ENCODE data around the gene MAJIN.
A peak's percentile ranks its signal among the peaks of the same experiment; 100 is the strongest.

MAJIN gene

DNA sequence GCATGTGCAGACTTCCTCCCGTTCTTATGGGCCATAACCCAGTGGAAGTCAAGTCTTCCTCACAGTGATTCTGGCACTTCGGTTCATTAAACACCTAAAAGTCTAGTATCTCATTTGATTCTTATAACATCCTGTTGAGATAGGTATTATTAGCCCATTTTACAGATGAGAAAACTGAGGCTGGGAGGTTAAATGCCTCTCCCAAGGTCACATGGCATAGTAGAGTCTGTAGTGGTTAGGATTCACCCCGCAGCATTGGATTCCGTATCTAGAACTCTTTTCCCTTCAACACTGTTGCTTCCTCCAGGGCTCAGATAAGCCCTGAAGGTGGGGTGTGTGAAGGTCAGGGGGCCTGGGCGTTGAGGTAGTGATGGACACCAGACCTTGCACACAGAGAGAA is 39.6 kb downstream of the MAJIN start:
- no peak for DNase-seq (ENCODE audit: low spot score)

DNA sequence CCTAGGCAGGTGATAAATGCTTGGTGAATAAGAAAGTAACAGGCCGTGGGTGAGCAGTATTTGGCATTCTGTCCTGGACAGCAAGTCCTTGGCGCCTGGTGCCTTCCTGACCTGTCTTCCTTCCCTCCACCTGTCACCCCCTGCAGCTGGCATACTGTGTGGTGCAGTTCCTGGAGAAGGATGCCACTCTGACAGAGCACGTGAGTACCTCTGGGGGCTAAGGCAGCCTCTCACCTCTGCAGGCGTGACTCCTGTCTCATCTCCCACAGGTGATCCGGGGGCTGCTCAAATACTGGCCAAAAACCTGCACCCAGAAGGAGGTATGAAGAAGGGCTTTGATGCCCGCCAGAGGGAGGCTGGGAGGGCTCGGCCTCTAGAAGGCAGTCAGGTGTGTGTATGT is 40.6 kb downstream of the MAJIN start:
- no peak for DNase-seq (ENCODE audit: low spot score)

DNA sequence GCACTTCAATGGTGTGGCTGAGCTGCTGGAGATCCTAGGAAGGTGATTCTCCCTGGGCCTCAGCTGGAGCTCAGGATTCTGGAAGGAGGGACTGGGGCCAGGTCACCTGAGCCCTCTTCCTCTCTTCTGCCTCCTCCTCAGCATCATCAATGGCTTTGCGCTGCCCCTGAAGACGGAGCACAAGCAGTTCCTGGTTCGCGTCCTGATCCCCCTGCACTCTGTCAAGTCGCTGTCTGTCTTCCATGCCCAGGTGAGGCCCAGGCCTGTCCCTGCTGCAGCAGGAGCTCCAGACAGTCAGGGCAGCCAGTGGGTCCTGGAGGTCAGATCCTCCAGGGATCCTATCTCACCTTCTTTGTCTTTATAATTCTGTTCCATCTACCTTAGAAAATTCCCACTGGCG is 41.6 kb downstream of the MAJIN start:
- DNase-seq (ENCODE audit: low spot score): no peak

DNA sequence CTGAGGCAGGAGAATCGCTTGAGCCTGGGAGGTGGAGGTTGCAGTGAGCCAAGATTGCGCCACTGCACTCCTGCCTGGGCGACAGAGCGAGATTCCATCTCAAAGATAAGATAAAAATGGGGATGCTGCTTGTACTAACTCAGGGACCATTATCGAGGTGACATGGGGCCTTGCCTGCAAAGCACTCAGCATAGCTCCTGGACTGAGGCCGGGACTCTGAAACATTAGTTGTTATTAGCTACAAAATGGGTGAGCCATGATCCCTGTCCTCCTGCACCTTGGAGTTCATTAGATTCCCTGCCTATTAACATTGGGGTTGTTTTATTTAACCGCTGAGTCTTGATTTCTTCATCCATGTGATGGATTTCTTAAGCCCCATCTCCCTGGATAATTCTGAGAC is 42.3 kb downstream of the MAJIN start:
- DNase-seq (ENCODE audit: low spot score): no peak

DNA sequence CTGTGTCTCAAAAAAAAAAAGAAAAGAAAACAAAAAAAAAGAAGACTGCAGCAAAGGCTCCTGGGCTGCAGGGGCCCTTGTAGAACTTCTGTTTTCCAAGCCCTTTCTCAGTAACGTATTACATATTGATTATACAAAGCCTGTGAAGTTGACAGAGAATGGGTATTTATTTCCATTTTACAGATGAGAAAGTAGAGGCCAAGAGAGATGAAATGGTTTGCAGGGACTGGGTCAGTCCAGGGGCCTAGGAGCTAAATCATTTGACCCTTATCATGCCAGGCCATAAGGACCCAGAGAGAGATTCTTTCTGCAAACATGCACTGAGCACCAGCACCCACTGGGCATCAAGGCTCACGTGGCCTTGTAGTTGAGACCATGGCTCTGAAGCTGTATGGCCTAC is 43.0 kb downstream of the MAJIN start:
- DNase-seq (ENCODE audit: low spot score): no peak

DNA sequence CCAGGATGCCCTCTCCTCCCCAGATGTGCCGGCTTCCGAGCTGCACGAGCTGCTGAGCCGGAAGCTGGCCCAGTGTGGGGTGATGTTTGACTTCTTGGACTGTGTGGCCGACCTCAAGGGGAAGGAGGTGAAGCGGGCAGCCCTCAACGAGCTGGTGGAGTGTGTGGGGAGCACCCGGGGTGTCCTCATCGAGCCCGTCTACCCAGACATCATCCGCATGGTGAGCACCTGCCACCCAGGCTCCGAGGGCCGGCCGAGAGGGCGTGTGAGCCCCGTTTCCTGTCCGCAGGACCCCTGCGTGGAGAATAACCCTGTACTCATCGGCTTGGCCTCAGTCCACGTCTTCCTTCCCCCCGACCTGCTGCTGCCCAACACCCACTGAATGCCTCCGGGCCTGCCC is 45.2 kb downstream of the MAJIN start:
- no peak for DNase-seq (ENCODE audit: low spot score)

DNA sequence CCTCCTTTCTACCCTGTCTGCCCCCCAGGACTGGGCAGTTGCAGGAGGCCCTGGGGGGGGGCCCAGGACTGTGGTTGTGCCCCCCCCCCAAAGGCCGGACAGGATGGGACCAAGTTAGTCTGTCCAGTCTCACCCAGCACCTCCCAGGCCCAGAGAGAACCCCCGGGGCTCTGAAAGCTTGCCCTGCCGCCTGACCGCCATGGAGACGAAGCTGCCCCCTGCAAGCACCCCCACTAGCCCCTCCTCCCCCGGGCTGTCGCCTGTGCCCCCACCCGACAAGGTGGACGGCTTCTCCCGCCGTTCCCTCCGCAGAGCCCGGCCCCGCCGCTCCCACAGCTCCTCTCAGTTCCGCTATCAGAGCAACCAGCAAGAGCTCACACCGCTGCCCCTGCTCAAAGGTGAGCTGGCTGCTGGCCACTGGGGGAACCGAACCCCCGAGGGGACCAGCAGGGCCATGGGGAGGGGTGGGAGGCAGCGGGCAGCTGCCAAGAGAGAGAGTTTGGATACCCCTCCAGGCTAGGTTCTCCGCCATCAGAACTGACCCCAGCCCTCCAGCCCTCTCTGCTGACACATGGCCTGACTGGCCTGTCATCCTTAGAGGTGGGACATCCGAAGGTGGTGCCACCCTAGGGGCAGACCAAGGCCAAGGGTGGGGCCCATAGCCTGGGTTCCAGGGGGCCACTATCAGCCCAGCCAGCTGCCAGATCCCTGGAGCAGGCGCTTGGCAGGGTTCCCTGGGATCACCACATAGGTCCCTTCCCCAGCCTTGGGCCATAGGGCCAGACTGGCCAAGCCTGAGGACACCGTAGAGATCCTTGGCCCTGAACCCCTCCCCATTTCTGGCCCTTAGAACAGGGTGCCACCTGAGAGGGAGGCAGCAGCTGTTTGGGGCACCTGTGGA is 46.1 kb downstream of the MAJIN start:
- no peak for DNase-seq (ENCODE audit: low spot score)

DNA sequence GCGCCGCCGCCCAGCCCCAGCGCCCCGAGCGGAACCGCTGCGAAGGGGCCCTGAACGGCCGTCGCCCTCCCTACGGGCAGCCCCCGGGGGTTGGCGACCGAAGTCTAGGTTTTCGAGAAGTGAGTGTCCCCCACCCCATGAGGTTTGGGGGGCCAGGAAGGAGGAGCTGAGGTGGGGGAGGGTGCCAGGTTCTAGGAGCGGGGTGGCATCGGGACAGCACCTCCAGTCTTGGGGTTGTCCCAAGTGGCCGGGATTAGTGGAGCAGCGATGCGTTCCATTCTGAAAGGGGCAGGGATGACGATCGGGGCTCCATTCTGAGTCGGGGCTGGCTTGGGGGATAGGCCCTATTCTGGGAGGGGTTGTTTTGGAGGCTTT is 47.0 kb downstream of the MAJIN start:
- DNase-seq (ENCODE audit: low spot score): peak; percentile 56

DNA sequence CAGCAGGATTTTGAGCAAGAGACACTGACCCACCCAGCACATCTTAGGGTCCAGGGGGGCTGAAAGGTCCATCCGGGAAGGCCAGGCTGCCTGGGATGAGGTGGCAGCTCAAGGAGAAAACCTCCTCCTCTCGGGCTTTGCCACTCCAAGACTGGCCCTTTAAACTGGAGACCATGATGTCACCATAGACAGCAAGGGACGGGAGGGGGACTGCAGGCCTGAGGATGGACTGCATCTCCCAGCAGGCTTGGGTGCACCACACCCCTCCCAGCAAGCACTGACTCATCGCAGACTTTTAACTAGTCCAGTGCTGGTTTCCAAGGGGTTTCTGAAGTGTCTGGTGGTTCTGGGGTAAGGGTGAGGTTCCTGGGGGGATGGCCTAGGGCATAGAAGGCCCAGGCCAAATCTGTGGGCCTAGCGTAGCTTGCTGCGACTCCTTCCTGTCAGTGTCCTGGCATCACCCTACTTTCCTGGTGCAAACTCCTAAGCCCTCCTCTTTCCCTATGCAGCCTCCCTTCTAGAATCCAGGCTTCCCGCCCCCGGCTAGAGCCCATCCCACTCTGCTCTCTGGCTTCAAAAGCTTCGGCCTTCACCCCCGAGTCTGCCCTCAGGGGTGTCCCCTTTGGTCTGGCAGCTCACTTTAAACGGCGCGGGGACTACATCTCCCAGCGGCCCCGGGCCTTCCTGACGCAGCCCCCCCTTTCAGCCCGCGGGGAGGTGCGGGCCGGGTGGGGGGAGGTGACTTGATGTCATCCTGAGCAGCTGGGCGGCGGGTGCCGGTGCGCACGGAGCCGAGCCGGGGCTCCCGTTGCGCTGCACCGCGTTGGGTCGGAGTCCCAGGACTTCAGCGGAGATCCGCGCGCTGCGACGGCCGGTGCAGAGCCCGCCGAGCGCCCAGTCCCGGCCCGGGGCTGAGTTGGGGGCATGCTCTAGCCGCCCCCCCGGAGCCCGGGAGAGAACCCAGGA is 47.7 kb downstream of the MAJIN start, which contains the start of gene PPP2R5B:
PPP2R5B (plus strand) TSS at position 746 of the 966 bp plus-strand sequence. CDS start 1,046 bp downstream, outside the sequence.
- DNase-seq (ENCODE audit: low spot score): peak; percentile 98

DNA sequence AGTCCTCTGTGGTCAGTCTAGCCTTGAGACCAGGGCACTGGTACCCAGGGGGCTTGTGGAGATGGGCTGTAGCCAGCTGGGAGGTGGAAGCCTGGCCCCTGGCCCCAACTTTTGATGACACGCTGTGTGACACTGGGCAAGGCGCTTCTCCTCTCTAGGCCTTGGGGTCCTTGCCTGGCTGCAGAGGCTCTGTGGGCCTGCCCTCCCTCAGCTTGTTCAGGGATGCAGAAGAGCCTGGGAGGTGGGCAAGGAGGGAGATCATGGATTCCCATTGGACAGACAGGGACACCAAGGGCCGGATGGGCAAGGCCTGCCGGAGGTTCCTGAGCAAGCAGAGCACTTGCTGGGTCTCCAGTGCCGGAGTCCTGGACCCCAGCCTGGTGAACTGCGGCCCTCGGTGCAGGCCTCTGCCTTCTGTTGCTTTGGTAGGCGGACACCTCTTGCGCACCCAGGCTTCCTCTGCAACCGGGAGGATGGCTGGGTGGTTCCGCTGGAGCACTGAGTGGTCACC is 48.7 kb downstream of the MAJIN start:
- DNase-seq (ENCODE audit: low spot score): no peak

DNA sequence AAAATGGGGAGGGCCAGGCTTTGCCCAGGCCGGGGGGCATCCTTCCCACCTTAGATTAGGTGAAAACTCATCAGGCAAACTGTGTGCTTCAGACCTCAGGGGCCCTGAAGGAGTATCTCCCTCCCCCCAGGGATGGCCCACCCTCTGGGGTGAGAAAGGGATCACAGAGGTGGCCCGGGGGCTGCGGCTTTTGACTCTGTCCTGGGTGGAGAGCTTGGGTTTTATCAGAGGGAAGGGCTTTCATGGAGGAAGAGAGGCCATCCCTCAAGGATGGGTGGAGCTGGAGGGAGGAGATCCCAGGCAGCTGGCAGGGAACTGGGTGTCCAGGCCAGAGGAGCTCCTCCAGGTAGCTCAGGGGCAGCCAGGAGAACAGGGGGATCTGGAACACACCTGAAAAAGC is 50.5 kb downstream of the MAJIN start:
- DNase-seq (ENCODE audit: low spot score): no peak

DNA sequence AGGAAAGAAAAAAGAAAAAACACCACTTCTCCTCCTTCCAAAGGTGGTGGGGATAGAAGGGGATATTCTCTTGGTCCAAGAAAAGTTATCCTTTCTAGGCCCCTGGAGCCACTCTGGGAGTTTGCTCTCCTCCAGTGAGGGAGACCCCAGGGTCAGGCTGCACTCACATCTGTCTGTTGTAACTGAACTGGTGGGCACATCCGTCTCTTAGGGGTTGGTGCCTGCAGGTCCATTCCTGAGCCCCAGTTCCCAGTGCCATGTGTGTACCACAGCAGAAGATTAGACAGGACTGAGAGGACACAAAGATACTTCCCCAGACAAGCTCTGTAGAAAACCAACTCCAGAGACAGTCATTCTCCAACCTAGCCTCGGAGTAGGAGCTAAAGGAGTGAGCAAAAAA is 51.8 kb downstream of the MAJIN start:
- no peak for DNase-seq (ENCODE audit: low spot score)

DNA sequence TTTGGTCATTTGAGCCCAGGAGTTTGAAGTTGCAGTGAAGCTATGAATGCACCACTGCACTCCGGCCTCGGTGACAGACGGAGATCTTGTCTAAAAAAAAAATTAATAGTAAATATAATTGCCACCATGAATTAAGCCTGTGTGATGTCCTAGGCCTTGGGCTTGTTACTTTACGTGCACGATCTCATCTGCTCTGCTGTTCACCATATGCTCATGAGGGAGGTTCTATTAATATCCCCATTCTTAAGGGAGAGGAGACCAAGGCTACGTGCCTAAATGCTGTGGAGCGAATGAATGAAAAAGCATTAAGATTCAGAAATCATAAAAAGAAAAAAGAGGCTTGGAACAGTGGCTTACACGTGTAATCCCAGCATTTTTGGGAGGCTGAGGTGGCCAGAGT is 52.3 kb downstream of the MAJIN start:
- DNase-seq (ENCODE audit: low spot score): no peak

DNA sequence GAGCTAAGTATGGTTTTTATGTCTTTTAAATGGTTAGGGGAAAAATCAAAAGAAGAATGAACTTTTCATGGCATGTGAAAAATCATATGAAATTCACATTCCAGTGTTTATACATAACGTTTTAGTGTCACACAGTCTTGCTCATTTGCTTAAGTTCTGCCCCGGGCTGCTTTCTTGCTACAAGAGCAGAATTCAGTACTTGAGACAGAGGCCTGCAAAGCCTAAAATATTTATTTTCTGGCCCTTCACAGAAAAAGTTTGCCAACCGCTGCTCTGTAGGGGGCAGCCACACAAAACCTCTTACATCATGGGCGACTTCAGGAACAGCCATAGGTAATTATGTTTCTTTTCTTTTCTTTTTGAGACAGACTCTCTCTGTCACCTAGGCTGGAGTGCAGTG is 53.9 kb downstream of the MAJIN start:
- peak; percentile 43 for DNase-seq (ENCODE audit: low spot score)

DNA sequence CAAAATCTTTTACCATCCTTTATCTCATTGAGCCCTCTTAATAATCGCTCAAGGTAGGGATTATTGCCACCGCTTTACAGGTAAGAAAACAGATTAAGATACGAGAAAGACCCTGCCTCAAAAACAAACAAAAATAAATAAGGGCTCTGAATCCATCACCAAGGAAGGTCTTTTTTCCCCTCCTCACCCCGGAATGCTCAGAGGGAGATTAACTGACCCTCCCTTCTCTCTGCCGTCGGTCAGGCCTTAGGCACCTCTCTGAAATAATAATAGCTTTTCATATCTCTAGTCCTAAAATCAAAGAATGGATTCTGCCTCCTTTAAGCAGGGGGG is 54.3 kb downstream of the MAJIN start:
- no peak for DNase-seq (ENCODE audit: low spot score)

DNA sequence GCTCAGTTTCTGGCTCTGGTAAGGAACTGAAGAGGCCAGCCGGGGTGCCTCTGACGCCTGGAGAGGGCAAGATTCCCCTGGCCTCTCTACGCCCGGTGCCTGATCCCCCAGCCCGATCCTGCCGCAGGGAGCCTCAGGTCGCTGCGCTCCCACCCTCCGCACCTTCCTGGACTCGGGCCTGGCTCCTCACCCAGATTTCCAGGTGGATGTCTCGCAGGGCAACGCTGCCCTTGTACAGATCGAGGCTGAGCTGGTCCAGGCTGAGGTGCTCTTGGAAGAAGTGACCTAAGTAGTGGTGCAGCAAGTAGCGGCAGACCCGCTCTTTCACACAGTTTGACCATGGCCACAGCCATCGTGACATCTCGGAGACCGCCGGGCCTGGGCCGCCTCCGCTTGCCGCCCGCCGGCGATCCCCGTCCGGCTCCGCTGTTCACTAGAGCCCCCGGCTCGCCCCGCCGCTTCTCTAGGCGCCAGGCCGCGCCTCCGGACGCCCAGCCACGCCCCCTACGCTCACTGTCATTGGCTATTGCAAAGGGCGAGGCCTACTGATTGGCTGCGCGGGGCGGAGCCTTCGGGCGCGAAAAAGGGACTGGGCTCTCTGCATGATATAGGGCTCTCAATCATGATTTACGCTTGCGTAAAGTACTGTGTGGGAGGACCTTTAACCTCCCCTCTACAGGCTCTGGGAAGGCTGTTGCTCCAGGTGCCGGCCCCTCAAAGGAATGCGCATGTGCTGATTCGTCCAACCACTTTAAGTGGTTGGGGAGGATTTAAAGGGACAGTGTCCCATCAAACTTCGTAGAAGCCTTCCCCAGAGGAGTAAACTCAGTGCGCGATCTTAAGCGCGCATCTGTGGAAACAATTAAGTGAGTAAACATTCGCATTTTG is 54.9 kb downstream of the MAJIN start, which contains the start of gene ATG2A:
ATG2A (minus strand) TSS at position 435 of the 888 bp plus-strand sequence; CDS start at position 361, 74 bp downstream.
- peak; percentile 99 for DNase-seq (ENCODE audit: low spot score)

DNA sequence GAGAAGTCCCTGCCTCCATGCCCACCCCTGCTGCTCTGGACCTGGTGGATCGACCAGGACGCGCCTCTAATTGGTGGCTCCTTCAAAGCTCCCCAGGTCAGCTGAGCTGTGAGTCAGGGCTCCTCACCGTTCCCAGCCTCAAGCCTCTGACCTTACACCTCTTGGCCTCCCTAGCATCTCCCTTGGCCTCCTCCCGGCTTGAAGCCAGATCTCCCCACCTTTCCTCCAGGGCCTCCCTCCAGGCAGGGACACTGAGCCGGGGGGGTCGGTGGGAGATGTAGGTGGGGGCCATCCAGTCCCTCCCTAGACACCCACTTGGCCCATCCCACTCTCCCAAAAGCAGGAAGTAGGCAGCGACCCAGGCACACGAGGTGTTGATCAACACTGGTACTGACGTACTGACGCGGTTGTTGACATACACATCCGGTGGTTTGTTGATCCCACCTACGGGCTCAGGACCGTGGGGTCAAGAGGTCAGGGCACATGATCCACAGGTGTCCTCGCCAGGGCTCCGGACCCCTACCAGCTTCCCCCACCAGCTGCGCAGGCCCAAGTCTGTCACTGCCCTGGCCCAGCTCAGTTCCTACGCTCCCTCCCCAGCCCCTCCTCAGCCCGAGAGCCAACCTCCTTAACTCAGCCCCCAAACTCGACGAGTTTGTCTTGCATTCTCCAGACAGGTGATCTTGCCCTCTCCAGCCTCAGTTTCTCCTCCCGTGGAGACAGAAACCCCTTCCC is 55.7 kb downstream of the MAJIN start:
- peak; percentile 46 for DNase-seq (ENCODE audit: low spot score)

DNA sequence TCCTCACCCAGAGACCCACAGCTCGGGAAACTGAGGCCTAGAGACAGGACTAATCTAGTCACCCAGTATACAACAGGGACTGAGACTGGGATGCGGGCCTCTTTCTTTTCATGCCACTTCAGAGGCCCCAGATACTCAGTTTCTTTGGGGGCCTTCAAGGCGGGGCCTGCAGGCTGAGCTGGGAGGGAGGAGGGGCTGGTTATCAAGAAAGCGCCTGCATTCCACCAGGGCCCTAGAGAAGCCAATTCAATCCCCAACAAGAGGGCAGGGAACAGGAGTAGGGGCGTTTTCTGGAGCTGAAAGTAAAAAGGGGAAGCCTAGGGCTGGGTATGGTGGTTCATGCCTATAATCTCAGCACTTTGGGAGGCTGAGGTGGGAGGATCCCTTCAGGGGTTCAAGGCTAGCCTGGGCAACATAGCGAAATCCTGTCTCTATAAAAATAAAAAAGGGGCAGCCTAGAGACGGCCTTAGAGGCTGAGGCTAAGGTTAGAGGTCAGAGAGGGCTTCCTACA is 56.5 kb downstream of the MAJIN start:
- no peak for DNase-seq (ENCODE audit: low spot score)

DNA sequence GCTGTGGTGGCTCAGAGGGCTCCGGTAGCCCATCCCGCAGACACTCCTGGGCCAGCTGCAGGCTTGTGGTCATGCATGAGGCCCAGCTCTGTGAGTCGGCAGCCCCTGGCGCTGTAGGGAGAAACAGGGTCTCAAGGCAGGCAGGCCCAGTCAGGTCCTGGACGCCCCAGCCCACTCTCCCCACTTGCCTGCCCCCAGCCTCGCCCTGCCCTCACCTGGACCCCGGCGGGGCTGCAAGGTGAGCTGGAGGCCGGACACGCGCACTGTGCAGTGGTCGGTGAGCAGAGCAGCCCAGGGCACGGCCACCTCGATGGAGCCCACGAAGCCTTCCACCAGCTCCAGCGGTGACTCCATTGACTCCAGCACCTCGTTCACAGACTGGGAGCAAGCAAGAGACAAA is 57.8 kb downstream of the MAJIN start:
- no peak for DNase-seq (ENCODE audit: low spot score)

DNA sequence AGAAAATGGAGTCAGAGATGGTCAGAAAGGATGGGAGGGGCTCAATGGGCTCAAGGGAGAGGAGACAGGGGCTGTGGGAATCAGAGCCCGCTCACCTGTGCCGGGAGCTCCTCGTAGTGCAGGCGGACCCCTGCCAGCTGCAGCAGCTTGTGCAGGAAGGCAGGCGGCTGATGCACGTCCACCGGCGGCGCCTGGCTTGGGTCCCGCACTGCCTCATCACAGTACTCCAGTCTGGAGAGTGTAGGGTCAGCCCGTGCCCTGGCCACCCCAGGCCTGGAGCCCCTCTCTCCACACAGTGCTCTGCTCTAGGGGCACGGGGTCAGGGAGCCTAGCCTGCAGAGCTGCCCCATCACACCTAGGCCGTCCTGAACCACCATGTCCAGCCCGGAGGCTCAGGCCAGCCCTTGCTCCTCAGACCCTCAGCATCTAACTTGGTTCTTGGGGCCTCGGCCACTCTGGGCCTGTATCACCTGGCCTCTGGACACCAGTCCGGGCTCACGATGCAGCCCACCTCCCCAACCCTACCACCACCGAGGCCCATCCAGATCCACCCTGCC is 58.7 kb downstream of the MAJIN start:
- DNase-seq (ENCODE audit: low spot score): no peak
